Smooth muscle cell (in vitro differentiated cells): Measurements from ENCODE around the gene ZNHIT2. TPM values are rescaled to one million over a fixed set of nuclear protein-coding genes. Genes with fewer than 3 reads are reported as not detected.
A peak's percentile ranks its signal among the peaks of the same experiment; 100 is the strongest.

Source experiments
- DNase-seq: peaks from one replicate; lab custom pipeline; 2025; ENCODE audit not compliant: unreplicated experiment; lab: John Stamatoyannopoulos, UW
- H2AFZ ChIP-seq: fragments of 200-600 bp; sonication (generic); 2 replicates; pipeline ENCODE4 v1.6.0; 2016; ENCODE audit warnings: antibody characterized with exemption, low read depth, mild to moderate bottlenecking
- H3F3A ChIP-seq: fragments of 200-600 bp; sonication (generic); 2 replicates; pipeline ENCODE4 v1.6.0; 2017; ENCODE audit warnings: antibody characterized with exemption, low read depth
- H3K27ac ChIP-seq: fragments of 200-600 bp; sonication (generic); 2 replicates; pipeline ENCODE4 v1.5.1; 2016; ENCODE audit warnings: low read depth, mild to moderate bottlenecking
- H3K27me3 ChIP-seq: fragments of 200-600 bp; sonication (generic); 2 replicates; pipeline ENCODE4 v1.6.1; 2016; ENCODE audit warnings: low read depth, mild to moderate bottlenecking
- H3K36me3 ChIP-seq: fragments of 200-600 bp; sonication (generic); 2 replicates; pipeline ENCODE4 v1.5.1; 2016; ENCODE audit warnings: low read depth
- H3K4me1 ChIP-seq: fragments of 200-600 bp; sonication (generic); 2 replicates; pipeline ENCODE4 v1.5.1; 2016; ENCODE audit warnings: low read depth
- H3K4me2 ChIP-seq: fragments of 200-600 bp; sonication (generic); 2 replicates; pipeline ENCODE4 v1.6.0; 2016; ENCODE audit warnings: mild to moderate bottlenecking
- H3K4me3 ChIP-seq: fragments of 200-600 bp; sonication (generic); 2 replicates; pipeline ENCODE4 v1.5.1; 2016; ENCODE audit warnings: mild to moderate bottlenecking
- H3K79me2 ChIP-seq: fragments of 200-600 bp; sonication (generic); 2 replicates; pipeline ENCODE4 v1.6.0; 2016; ENCODE audit warnings: low read depth, mild to moderate bottlenecking
- H3K9ac ChIP-seq: fragments of 200-600 bp; sonication (generic); 2 replicates; pipeline ENCODE4 v1.6.0; 2016; ENCODE audit warnings: low read depth
- H3K9me3 ChIP-seq: fragments of 200-600 bp; sonication (generic); replicated peaks from 2 replicates; pipeline ENCODE4 v1.5.1; 2016; ENCODE audit warnings: low read depth
- H4K20me1 ChIP-seq: fragments of 200-600 bp; sonication (generic); 2 replicates; pipeline ENCODE4 v1.6.0; 2016; ENCODE audit warnings: low read depth
- CTCF ChIP-seq: fragments of 200-600 bp; sonication (generic); IDR thresholded peaks from 2 replicates; pipeline ENCODE4 v1.5.1; 2017; ENCODE audit warnings: borderline replicate concordance, mild to moderate bottlenecking, antibody characterized with exemption; ENCODE audit not compliant: insufficient read depth, poor library complexity, severe bottlenecking
- WGBS: methylation state at CpG from one replicate; pipeline ENCODE4 v1.1.7; 2016; ENCODE audit warnings: low lambda C conversion rate; 5-methylcytosine and 5-hydroxymethylcytosine counted together
- polyA plus RNA-seq: library from polyadenylated mRNA; unstranded; fragments of >200 nt; fragmentation: Nextera tagmentation; extraction: Ambion mirVana; gene quantifications from 2 replicates; pipeline ENCODE4 v1.2.1, GENCODE V29; 2016
- total RNA-seq: library from RNA; depleted of rRNA; stranded (reverse); fragments of >200 nt; gene quantifications from 2 replicates; pipeline ENCODE4 v1.2.3, GENCODE V29; 2014

ZNHIT2 gene
- total and polyA plus RNA-seq, 2 experiments from 2014 or later: 9.1 to 14.5 TPM

- H3K4me3 ChIP-seq: peak overlapping the region; percentile 81
- H3K36me3 ChIP-seq: no peaks in the 10 kb centered on the region
- no peaks in the 10 kb centered on the region for H4K20me1 ChIP-seq
- H3K27me3 ChIP-seq: no peaks in the 10 kb centered on the region
- H3F3A ChIP-seq: no peaks in the 10 kb centered on the region
- DNase-seq: no peak
- H3K9me3 ChIP-seq: no peaks in the 10 kb centered on the region
- peak overlapping the region; percentile 96 for H3K4me2 ChIP-seq
- 55% methylated on average over 23 of the region's 23 CpGs for WGBS
- H3K27ac ChIP-seq: peak overlapping the region; percentile 92
- H3K9ac ChIP-seq: peak overlapping the region; percentile 94
- no peak overlapping the region for H2AFZ ChIP-seq
- peaks cover 28% of the 10 kb centered on the region for H3K79me2 ChIP-seq
- no peak for TF ChIP-seq CTCF
- peaks cover 11% of the 10 kb centered on the region for H3K4me1 ChIP-seq
These were observed 32.7 kb downstream of the ZNHIT2 start for GRCh38 chr11:65084598-65085375.

GRCh38 chr11:65083834-65084597 is 33.5 kb downstream of the ZNHIT2 start, which contains the start of the genes CDCA5 and ZFPL1:
Gene CDCA5, minus strand, starts transcription at chr11:65084040. Its CDS starts 62 bp downstream, at chr11:65083978.
Gene ZFPL1, plus strand, starts transcription at chr11:65084222. Its CDS starts 477 bp downstream, at chr11:65084699.
- no peaks in the 10 kb centered on the region for H3F3A ChIP-seq
- H3K4me2 ChIP-seq: peak within 1 kb of the TSS; percentile 96
- H3K9ac ChIP-seq: peak within 1 kb of the TSS; percentile 94
- peak within 1 kb of the TSS; percentile 81 for H3K4me3 ChIP-seq
- no peaks in the 10 kb centered on the region for H3K36me3 ChIP-seq
- H3K27me3 ChIP-seq: no peaks in the 10 kb centered on the region
- no peaks in the 10 kb centered on the region for H4K20me1 ChIP-seq
- H3K27ac ChIP-seq: peak within 1 kb of the TSS; percentile 92
- peak within 1 kb of the TSS; percentile 92 for H2AFZ ChIP-seq
- peak; percentile 84 for DNase-seq
- H3K79me2 ChIP-seq: peaks cover 28% of the 10 kb centered on the region
- peaks cover 11% of the 10 kb centered on the region for H3K4me1 ChIP-seq
- no peak for TF ChIP-seq CTCF
- 1% methylated on average over 75 of the region's 79 CpGs for WGBS
- H3K9me3 ChIP-seq: no peaks in the 10 kb centered on the region

- WGBS: 7% methylated on average over 12 of the region's 13 CpGs
- peak overlapping the region; percentile 92 for H2AFZ ChIP-seq
- H3K79me2 ChIP-seq: peaks cover 32% of the 10 kb centered on the region
- H3K9ac ChIP-seq: peak overlapping the region; percentile 94
- H3K36me3 ChIP-seq: no peaks in the 10 kb centered on the region
- H3F3A ChIP-seq: no peaks in the 10 kb centered on the region
- H3K27ac ChIP-seq: no peak overlapping the region
- H3K4me3 ChIP-seq: peak overlapping the region; percentile 81
- H3K9me3 ChIP-seq: no peaks in the 10 kb centered on the region
- no peak for TF ChIP-seq CTCF
- no peak for DNase-seq
- peaks cover 11% of the 10 kb centered on the region for H3K4me1 ChIP-seq
- no peaks in the 10 kb centered on the region for H3K27me3 ChIP-seq
- H3K4me2 ChIP-seq: peak overlapping the region; percentile 82
- H4K20me1 ChIP-seq: no peaks in the 10 kb centered on the region
These were observed 34.2 kb downstream of the ZNHIT2 start for GRCh38 chr11:65083134-65083833.
